ENCODE measurements around the gene CD93.

Gene CD93

DNA sequence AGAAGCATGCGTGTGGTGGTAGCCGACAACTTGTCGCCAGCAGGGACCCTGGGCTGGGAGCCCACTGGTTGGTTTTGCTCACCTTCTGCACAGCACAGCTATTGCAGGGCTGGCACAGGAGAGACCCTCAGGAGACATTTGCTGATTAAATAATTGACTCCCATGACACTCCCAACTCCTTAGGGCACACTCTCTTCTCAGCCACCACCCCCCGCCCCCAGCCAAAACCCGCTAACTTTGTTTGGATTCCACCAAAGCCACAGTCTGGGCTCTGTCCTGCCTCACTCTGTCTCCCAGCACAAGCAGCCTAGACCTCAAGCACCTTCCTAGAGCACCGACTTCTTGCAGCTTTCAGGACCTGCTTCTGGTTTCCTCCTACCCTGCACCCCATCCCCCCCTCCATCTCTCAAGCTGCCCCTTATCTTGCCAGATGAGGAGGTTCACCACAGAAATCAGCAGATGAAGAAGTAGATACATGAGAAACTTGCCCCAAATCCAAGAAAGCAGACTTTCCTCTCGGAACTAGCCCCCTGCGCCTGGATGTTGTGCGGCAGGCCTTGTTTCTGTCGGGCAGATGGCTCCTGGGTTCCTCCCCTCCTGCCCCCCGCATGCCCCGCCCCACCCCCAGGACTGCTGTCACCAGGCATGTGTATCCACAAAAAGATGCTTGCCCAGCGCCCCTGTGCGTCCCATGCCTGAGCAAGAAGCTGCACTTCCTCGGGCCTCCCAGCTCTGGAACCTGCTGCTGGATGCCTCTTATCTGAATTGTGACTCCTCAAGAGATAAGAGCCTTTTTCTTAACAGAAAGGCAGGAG, 35.0 kb upstream of the CD93 start:
- DNase-seq: no peak

- no peak for DNase-seq
Measured at GRCh38 chr20:23120261-23120660, 34.1 kb upstream of the CD93 start.

DNA sequence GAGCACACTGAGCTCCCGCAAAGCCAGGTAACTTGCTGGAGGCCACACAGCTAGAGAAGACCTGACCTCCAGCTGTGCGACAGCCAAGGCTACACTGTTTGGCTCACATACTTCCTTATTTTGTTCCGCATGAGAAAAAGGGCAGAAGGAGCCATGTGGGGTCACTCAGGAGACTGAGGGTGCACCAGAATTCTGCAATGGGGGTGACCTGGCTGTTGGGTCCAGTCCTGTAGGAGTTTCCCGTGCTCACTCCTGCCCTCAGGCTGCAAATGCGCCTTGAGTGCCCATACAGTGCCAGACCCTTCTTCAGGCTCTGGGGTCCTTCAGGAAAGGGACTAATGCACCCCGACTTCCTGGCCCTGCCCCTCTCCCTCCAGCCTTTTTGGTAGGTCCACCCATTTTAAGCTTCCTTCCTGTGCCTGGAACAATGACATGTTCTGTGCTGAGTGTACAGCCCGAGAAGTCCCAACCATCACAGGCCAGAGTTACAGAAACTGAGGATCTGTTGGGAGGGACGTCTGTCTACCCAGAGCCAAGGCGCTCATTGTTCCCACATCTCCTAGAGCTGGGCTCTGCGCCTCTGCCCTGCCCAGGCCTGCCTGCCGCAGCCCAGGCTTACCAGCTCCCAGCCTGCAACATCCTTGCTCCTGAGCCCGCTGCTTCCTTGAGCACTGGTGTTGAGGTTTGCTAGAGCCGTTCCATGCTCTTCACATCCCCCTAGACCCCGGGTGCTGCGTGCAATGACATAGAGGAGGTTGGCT, 33.5 kb upstream of the CD93 start:
- no peak for DNase-seq

- no peak for DNase-seq
Measured at GRCh38 chr20:23118766-23119165, 32.6 kb upstream of the CD93 start.

DNA sequence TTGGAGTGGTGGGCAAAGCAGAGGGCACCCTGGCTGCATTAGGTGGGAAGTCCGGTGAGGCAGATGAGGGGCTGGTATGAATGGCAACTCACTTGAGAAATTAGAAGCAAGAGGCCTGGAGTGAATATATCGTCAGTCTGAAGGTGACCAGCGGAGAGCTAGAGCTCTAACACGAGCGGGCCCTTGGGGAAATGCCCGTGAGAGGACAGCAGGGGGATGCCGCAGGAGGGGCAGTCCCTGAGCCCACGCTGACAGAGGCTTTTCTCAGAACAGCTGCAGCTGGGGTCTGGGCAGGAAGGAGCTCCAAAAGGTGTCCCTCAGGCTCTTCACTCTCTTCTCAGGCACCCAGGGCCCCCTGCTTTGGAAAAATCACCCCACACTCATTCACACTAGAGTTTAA, 32.0 kb upstream of the CD93 start:
- DNase-seq: no peak

DNA sequence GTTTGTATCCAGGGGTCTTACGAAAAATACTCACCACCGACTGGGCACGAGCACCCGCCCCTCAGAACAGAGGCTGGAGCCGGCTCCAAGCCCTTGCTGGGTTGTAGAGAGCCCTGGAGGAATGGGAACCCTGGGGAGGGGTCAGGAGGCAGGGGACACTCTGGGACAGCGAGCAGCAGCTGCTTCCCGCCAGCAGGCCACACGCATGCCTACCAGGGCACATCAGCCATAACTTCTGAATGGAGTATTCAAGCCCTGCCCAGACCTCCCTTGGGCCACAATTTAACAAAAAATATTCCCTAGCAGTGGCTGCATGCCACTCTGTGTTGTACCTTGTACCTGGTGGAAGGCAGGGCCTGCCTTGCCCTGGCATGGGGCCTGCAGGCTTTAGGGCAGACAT, 31.6 kb upstream of the CD93 start:
- DNase-seq: no peak

DNA sequence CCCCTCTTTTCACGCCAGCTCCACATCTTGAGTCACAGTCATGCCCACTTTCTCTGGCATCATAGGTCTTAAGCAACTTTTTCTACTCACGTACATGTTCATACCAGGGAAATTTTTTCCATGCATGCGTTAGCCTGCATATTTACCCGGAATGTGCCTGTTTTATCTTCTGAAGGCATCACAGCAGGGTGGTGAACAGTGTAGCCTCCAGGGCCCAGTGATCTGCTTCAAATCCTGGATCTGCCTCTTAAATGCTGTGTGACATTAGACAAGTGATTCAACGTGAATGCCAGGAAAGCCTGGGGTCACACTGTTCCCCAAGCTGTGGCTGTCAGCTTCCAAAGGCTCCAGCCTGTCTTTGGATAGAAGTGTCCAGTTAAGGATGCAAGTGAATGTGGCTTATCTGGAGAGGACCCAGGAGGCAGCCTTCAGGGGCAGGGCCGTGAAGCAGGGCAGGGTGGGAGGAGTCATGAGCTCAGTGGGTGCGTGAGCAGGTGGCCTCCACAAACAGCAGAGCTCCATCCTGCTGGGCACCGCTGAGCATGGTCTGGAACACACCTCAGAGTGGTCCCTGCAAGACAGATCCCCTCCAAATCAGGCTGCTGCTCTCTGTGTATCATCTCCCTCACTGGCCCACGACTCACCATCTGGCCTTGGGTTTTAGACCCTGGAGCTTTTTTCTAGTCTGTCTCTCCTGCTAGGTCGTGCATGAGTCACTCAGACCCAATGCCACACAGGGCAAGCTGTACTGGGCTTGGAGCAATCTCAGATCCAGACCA, 30.4 kb upstream of the CD93 start:
- no peak for DNase-seq

GRCh38 chr20:23115822-23116221, 29.7 kb upstream of the CD93 start:
- no peak for DNase-seq

DNA sequence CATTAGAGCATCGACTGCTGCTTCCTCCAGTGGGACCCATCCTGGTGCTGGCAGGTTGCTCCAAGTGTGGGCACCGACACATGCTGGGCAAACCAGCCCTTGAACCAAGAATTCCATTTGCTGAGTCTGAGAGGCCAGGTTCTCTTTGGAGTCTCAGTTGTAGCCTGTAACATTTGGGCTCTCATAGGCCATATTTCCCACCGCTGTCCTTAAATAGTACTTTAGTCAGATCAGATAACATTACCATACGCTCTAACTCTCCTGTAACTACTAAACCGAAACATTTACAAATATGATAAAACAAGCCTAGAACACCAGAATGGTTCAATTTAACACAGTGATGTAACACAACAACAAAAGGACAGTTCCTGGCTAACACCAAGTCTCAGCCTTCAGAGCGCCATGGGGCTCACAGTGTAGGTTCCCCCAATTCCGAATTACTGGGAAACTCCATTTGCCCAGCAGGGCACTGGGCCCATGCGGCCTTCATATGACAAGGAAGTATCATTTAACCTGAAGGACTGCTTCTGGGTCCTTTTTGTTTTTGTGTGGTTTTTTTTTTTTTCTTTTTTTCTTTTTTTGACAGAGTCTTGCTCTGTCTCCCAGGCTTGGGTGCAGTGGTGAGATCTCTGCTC, 28.4 kb upstream of the CD93 start:
- DNase-seq: no peak

- no peak for DNase-seq
Measured at GRCh38 chr20:23114018-23114417, 27.9 kb upstream of the CD93 start.

DNA sequence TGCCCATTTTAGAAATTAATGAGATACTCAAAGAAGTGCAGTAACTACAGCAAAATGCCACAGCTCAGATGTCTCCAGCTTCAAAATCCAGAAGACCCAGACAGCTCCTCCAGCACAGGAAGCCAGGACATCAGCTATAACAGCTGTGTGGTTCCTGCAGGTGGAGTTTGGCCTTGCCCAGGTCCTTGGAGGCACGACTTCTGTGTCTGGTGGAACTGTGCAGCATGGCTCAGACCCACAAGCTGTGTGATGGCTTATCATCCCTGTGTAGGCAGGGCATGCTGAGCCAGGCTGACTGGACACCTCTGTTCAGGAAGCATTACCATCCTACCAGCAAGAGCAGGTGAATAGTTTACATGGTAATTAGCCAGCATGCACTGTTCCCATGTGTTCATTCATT, 26.5 kb upstream of the CD93 start:
- no peak for DNase-seq

GRCh38 chr20:23111944-23112342, 25.8 kb upstream of the CD93 start:
- no peak for DNase-seq

GRCh38 chr20:23111307-23111943, 25.3 kb upstream of the CD93 start:
- DNase-seq: no peak

GRCh38 chr20:23108871-23109270, 22.7 kb upstream of the CD93 start:
- no peak for DNase-seq

- DNase-seq: no peak
Measured at GRCh38 chr20:23107466-23107865, 21.3 kb upstream of the CD93 start.

DNA sequence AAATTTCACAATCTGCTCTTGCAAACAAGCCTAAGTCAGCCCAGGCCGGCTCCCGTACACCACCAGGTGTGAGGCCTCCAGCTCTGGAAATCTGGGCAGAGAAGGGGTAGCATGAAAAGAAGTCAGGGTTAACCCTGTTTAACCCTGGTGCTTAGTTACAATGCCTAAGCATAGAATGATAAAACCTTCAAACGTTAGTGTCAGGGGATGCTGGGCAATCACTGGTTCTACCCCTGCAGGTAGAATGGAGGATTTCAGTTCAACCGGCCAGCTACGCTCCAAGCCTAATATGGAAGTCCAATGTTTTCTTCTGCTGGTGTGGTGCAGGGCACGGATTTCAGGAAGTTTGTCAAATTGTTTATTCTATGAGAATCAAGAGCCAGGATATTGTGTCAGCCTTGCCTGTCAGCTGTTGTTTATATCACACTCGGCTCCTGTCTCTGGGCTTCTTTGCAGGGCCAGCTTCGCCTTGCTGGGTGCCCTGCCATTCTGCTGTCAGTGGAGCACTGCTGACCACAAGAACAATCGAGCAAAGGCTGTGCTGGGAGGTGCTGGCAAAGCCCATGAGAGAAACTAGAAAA, 20.2 kb upstream of the CD93 start:
- no peak for DNase-seq

- no peak for DNase-seq
Measured at GRCh38 chr20:23105193-23105592, 19.1 kb upstream of the CD93 start.

- no peak for DNase-seq
Measured at GRCh38 chr20:23103284-23104018, 17.3 kb upstream of the CD93 start.

DNA sequence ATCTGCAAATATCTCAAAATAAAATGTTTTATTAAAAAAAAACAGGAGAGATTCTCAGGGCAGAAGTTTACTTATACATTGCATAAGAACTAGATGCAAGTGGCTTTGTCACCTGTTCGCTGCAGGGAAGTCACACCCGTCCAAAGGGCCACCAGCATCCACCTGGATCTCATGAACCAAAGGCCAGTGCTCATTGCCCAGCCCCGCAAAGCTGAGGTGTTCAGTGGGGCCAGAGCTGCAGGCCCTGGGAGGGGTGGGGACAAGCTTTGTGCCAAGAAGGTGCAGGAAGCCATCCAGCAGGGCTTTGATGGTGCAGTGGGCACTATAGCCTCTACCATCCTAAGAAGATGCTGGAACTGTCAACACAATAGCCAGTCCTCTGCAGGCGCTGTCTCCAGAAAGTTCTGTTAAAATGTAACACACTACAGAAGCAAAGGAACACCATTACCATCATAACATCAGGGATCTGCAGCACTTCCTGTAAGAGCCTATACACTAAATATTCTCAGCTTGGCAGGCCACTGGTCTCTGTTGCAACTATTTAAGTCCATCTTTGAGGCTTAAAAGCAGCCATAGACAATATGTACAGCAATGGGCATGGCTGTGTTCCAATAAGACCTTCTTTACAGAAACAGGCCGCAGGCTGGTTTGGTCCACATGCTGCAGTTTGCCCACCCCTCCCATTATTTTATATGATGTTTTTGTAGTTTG, 15.7 kb upstream of the CD93 start:
- DNase-seq: no peak

- no peak for DNase-seq
Measured at GRCh38 chr20:23100720-23101107, 14.6 kb upstream of the CD93 start.
